Measurements from ENCODE around the gene CFAP61. TPM values are rescaled to one million over a fixed set of nuclear protein-coding genes. Genes with fewer than 3 reads are reported as not detected.

Gene CFAP61, protein sequence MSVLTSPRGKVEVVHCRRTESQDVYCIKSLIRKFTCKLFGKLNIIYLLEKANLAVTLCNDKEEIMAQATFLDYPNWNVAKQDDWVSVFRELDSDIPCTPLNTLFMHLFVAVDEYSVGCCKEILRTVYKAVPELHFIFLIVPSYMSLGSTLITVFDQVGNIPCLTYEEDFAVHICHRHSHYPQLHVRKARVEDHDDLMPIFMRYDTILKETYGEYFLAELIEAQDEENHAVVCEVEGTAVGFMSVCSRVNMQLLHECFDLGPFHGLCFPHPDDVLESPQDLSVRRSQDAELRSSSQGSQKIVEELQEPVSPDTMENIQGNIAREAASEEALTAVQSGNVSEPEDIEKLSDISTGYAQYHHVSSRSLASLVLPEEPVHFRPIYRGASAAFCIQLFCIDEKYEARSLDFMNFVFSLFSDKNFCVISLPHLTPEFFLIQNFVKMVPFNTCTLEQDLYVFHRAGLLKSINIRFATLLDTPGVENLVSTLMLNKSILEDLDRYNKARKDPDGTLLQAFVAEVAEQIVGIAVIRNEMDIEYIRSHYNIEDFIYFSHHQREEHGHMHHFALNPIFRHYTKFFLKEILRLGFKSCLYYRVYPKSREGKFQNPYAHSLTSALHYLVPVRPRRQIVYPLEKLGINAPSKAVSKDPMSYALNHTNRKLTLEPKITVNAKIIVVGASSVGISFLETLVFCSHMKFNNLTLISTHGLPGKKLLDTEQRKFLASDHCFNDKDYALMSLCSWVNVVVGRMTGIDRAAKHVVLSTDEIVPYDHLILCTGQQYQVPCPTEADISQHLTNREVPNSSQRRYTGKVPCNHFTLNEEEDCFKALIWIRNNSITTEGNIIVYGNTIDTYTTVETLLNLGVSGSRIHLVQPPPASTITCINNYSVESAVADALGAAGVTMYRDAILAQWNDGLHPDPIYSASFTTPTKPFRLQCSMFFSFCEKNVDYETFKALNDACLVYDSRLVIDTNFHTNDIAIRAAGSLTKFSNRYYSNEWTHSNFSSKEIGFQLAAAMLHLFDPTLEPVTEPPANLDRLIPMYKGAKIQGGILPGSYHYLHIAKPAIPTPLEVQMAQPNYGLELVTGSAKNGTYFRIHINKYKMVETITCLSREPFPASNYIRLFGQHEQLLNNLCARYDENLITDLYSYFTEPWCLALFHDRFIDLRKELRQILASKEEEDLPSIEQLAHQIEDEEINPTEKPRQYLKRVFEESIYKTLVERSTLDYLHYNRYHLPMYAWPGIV
- under 0.01 TPM in 1 of 2 replicates, not detected in the other for total RNA-seq

GRCh38 chr20:20052074-20052970 lies at the start of gene CFAP61, which contains the start of gene CRNKL1:
Gene CFAP61, plus strand, starts transcription at chr20:20052532. Its CDS starts 4,122 bp downstream, at chr20:20056654.
Gene CRNKL1, minus strand, starts transcription at chr20:20052466. Its CDS starts 124 bp downstream, at chr20:20052342.

GRCh38 chr20:20017001-20017843 lies 35.1 kb upstream of the CFAP61 start, which contains the start of gene NAA20:
Gene NAA20, plus strand, starts transcription at chr20:20017362. Its CDS starts 35 bp downstream, at chr20:20017397.

GRCh38 chr20:20367575-20368417 lies 315.5 kb downstream of the CFAP61 start, which contains the start of gene INSM1:
Gene INSM1, plus strand, starts transcription at chr20:20368104. Its CDS starts 164 bp downstream, at chr20:20368268.

Other genes starting within 250 kb of the CFAP61 start
- 42.0 and 44.6 TPM in 2 replicates for gene NAA20, start 35.2 kb upstream of the CFAP61 start, total RNA-seq
- gene CRNKL1, start 66 bp upstream of the CFAP61 start, total RNA-seq: 27.2 and 31.4 TPM in 2 replicates